TTC549 (cell line): ENCODE measurements around the gene CLIC3.
"Not testable (repeated sequence)": the region's sequence is repeated elsewhere in the genome, so short reads cannot be mapped to it uniquely, and the experiment has no call there.

ENCODE experiments used
- FAIRE-seq: peaks from 2 replicates; lab custom pipeline; 2012; peaks lifted over from hg19 to GRCh38; lab: Jason Lieb, UNC

CLIC3 gene, protein sequence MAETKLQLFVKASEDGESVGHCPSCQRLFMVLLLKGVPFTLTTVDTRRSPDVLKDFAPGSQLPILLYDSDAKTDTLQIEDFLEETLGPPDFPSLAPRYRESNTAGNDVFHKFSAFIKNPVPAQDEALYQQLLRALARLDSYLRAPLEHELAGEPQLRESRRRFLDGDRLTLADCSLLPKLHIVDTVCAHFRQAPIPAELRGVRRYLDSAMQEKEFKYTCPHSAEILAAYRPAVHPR

DNA sequence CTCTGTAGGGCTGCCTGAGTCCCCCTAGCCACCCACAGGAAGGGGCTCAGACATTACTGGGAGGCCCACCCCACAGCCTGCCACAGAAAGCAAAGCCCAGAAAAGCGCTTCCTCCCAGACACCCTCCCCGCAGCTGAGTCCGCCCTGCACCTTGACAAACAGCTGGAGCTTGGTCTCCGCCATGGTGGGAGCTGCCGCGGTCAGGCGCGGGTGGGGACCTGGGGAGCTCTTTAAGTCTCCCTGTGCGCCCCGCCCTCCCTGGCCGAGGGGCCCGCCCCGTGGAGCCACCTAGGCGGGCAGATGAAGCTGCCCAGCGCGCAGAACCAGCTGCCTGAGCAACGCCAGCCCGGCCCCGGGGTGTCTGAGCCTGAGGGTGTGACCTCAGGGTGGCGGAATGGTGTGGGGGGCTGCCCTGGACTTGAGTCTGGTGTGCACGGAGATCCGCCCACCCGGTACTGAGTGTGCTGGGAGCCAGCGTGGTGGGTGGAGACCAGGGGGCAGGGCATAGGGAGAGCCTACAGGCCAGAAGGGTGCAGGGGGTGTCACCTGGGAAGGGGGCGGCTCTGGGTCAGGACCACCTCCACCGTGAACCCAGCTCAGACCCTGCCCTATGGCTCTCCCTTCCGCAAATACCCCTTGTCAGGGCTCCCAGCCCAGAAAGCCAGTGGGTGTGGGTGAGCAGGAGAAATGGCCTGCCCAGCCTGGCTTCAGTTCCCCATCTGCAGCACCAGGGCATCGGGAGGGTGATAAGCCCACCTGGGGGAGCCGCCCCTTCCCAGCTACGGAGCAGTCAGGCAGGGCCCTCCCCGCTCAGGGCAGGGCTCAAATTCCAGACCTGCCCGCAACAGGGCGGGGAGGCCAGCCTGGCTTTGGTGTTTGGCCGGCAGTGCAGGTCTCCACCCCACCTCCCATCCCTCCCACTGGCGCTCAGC is at the start of gene CLIC3:
TSS of gene CLIC3 (minus strand) at position 208 of the 932 bp plus-strand sequence. CDS start at position 183, 25 bp downstream.
- no peak for FAIRE-seq

DNA sequence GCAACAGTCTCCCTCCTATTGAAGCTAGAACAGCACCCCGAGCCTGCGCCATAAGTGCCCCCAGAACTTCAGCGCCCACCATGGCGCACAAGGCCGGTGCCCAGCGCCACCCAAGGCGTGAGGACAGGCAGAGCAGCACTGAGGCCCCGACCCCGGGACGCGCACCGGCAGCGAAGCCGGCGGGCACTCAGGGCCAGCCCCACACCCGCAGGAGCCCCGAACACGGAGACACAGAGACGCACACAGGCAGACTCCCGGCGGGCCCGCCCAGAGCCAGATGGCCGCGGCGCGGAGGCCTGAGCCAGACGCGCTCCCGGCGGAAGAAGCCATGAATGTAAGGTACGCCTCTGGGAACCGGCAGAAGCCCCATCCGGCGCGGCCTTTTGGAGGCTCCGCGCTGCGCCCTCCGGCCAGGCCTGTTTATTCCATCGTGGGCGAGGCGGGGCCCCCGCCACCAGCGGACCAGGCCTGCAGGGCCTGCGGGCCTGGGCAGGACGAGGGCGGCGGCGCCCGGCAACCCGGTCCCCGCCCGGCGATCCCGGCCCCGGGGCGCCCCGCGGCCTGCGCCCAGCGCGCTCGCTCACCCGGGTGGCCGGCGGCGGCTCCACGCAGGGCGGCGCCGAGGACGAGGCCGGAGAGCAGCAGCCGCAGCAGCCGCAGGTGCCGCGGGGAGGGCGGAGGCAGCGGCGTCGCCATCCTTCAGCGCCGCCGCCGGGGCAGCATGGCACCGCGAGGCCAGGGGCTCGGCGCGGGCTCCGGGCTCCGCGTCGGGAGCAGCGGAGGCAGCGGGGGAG is 49.1 kb upstream of the CLIC3 start:
- FAIRE-seq = no peak

DNA sequence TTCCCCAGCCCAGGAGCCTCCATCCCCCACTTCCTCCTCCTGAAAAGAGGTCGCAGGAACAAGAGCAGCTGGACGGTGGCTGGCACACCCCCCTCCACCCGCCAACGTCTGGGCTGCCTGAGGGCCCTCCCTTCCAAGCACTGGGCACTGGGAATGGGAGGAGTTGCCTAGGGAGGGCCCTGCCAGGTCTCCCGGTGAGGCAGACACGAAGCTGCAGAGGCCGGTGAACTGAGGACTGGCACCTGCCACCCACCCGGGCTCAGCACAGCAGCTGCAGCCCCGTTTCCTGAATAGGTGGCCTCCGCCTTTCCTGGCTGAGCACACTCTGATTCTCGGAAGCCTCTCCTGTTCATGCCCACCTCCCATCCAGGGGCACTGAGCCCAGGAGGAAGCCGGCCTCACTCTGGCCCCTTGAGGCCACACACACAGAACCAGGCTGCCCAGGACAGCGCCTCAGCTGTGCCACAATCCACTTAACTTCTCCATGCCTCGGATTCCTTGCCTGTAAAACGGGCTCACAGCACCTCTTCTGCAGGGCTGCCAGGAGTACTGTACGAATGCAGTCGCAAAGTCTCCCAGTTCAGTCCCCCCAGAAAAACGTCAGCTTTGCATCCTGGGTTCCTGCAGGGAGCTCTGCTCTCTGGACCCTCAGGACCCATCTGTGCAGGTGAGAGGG is 48.3 kb upstream of the CLIC3 start:
- no peak for FAIRE-seq

DNA sequence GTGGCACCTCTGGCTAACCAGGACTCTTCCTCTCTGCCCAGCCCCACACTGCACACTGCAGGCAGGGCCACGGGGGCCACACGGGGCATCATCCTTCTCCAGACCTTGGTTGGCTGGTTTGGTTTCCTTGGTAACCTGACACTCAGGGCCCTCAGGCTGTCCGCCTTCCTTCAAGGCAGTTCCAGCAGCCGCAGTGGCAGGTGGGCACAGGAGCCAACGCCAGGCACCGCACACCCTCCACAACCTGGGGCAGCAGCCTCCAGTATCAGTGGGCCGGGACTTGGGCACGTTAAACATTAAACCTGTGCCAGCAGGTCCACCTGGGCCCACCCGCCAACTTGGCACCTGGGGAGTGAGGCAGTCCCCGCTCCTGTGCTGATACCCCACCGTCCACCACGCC is 47.7 kb upstream of the CLIC3 start:
- no peak for FAIRE-seq

DNA sequence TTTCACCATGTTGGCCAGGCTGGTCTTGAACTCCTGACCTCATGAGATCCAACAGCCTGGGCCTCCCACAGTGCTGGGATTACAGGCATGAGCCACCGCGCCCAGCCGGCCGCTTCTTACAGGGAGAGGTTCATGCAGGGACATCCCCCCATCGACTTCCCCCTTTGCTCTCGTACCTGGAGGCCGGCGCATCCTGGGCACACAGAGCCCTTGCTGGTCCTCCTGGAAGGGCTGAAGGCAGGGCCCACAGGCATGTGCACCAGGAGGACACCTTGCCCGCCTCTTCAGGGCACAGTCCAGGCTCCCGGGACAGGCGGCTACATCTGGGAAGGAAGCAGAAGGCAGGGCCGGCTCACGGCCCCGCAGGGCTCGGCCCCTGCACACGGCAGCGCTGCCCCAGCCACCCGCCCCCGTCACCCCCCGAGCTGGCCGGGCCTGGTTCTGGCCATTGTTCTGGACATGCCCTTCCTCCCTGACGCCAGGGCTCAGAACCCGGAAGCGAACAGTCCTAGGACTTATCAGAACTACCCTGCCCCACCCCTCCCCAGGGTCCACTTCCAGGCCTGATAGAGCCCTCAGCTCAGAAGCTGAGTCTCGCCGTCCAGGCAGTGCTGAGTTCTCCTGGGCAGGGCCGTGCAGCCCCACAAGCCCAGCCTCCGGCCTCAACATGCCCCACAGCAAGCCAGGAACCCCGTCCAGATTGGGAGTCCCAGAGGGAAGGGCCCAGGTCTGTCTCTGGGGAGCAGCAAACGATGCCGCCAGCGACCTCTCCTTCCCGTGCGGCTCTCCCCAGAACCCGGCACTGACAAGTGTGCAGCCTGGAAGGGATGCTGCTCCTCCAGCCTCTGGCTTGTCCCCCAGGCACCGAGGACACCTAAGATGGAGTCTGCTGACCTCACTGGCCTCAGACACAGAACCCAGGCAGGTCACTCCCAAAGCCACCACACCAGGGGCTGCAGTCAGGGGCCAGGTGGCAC is 46.7 kb upstream of the CLIC3 start:
- FAIRE-seq = no peak

DNA sequence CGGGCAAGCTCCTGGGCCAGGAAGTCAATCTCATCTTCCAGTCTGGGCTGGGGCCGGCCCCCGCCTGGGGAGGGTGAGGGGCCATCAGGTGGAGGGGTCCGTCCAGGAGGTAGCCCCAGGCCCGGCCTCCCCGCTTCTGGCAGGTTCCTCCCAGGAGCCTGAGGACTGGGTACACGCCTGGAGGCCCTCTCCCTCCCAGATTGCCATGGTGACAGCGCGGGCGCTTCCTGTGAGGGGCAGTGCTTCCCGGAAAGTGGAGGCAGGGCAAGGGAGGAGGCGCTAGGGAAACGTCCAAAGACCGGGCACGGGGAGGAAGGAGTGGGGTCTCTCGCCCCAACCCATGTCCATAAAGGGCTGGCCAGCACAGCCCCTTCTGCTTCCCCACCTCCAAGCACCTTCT is 44.8 kb upstream of the CLIC3 start:
- FAIRE-seq = no peak

DNA sequence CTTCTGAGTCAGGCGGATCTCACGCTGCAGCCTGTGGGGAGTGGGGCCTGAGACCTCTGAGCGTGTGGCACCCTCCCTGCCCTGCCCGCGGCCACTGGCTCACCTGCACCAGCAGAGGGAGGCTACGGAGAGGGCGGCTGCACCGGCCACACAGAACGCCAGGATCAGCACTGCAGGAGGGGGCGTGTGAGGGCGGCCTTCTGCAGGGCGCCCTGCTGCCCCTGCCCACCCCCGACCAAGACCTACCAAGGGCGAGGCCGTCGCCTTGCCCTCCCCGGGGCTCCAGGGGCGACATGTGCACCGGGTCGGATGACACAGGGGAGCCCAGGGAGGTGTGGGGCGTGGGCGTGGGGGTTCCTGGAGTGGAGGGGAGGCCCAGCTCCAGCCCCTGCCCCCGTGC is 44.2 kb upstream of the CLIC3 start:
- FAIRE-seq = no peak

DNA sequence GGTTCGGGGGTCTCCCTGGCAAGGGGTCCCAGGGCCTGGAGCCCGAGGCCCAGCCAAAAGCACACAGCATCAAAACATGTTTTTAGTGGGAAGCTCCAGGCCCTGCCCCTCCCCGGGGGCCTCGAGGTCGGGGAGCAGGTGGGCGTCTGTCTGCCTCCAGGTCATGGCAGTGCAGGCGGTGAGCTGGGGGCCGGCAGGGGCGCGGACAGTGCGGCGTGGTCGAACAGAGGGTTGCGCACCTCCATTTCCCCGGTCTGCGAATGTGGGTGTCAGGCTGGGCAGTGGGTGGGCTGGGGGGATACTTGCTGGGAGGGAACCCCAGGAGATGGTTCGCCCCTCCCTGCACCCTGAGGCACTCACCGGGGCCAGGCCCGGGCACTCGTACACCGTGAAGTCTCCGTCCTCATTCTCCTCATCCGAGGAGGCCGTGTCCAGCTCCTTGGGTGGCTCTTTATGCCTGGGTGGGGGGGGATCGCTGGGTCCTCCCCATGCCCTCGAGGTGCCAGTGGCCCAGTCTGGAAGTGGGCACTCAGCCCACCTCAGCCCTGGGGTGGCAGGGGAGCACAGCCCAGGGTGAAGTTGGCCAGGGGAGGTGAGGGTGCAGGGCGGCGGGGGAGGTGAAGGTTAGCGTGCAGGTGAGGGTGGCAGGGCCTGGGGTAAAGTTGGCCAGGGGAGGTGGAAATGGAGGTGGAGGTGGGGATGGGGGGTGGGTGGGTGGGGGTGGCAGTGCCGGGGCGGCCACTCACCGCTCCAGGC is 43.4 kb upstream of the CLIC3 start:
- no peak for FAIRE-seq

DNA sequence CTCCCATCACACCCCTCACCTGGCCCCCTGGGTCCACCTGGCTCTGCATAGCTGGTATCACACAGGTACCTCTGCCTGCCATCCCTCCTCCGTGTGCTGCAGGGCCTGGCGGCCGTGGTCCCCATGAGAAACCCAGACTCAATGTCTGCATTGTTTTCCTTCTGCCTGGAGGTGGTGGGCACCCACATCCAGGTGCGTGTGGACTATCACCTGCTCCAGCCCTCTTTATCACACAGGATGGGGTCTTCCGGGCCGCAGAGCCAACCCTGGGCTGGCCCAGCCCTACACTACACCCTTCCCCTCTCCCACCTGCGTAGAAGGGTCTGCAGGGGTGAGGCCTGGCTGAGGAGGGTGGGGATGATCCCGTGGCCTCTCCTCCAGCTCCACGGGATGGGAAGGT is 42.5 kb upstream of the CLIC3 start:
- FAIRE-seq = no peak

DNA sequence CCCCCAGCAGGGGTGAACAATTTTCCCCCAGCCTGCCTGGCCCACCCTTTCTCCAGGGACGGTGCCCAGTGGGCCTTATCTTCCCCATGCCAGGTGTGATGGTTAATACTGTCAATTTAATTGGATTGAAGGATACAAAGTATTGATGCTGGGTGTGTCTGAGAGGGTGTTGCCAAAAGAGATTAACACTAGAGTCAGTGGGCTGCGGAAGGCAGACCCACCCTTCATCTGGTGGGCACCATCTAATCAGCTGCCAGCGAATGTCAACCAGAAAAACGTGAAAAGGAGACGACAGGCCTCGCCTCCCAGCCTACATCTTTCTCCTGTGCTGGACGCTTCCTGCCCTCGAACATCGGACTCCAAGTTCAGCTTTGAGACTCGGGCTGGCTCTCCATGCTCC is 41.1 kb upstream of the CLIC3 start:
- no peak for FAIRE-seq

DNA sequence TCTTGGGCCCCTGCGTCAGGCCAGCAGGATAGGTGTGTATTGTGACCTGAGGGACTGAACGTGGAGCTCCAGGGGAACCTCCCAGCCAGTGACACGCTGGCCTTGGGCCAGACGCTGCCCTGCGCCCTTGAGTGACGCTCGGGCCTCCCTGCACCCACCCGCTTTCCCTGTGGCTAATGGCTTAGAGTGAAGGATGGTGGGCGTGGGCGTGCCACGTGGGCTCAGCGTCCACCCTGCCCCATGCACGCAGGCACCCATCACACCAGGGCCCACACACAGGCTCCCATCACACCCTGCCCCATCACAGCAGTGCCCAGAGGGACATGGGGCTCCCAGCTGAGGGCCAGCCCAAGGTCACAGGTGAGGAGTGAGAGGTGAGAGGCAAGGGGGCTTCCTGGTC is 40.7 kb upstream of the CLIC3 start:
- FAIRE-seq = no peak

DNA sequence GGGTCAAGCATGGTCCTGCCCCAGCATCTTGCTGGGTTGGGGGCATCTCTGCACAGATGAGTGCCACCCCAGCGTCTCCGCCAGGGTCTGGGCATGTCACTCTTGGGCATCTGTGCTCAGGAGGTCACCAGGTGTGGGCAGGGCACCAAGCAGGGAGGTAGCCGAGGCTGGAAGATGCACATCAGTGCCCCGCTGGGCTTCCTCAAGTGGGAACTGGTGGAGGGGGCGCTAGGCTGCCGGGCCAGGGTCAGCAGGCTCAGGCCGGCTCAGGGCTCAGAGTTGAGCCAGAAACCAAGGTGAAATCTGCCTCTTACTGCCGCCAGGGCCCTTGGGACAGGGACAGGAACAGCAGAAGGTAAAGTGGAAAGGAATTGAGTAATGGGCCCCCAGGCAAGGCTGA is 39.6 kb upstream of the CLIC3 start:
- FAIRE-seq = no peak

DNA sequence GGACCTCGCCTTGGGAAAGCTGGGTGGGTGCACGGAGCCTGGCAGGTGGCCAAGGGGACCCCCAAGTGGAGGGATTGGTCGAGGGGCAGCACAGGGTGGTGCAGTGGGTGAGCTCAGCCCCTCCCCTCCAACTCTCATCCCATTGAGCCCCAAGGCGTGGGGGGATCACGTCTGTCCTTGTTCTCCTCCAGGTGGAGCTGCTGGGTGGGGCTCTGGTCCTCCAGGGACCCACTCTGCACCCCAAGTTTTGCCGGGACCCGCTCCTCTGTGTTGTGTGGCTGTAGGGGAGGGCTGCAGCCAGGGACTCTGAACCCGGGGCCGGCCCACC is 39.1 kb upstream of the CLIC3 start:
- no peak for FAIRE-seq

DNA sequence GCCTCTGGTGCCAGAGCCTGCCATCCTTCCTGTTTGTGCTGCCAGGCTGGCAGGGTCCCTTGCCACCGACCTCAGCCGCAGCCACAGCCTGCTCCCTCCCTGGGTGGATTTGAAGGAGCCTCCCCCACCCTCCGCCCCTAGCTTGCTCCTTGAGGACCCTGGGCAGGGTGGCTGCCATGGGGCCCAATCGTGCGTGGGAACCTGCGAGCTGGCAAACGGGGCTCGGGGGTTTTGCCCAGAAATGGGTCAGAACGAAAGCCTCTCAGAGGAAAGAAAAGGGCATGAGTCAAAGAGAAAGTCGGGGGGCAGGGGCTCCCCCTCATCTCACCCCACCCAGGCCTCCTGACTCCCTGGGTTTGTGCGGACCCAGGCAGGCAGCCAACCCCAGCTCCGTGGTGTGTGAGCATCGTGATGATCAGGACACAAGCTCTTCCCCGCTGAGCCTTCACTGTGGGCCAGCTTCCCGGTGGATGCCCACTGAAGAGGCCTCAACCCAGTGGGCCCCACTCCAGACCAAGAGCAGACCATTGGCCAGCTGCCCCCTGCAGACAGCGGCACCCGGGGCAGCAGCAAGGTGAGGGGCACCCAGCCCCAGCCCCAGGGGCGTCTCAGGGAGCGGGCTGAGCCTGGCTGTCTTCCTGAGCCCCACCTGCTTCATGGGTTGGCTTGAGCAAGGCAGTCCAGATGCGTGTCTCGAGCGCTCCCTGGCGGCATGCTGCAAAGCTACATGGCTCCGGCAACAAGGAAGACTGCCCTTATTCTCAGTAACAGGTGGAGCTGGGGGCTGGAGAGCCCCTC is 38.5 kb upstream of the CLIC3 start:
- no peak for FAIRE-seq

DNA sequence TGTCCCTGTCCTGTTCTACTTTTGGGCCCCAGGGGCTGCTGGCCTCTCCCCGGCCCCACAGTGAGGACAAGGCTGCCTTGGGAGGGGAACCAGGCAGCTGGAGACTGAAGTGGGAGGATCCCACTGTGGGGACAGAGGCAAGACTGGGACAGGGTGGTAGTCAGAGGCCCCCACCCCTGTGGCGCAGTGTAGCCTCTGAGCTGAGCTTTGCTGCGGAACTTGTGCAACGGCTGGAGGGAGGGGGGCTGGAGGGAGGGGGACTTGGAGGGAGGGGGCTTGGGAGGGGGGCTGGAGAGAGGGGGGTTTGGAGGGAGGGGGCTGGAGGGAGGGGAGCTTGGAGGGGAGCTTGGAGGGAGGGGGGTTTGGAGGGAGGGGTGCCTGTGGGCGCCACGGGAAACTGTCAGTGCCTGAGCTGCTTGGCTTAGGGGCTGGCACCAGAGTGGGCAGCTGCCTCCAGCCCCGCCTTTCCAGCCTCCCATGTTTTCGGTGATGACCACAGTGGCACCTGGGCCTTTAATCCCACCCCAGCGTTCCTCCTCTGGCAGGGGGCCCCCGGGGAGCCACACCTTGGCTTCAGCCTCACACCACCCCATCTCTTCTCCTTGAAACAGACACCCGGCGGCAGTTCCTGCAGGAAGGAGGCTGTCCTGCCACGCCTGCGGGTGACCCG is 37.8 kb upstream of the CLIC3 start:
- no peak for FAIRE-seq

DNA sequence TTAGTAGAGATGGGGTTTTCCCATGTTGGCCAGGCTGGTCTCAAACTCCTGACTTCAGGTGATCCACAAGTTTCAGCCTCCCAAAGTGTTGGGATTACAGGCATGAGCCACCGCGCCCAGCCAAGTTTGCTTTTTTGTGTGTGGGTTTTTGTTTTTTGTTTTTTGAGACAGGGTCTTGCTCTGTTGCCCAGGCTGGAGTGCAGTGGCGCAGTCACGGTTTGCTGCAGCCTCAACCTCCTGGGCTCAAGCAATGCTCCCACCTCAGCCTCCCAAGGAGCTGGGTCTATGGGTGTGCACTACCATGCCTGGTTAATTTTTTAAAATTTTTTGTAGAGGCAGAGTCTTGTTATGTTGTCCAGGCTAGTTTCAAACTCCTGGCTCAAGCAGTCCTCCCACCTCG is 37.1 kb upstream of the CLIC3 start:
- FAIRE-seq = not testable (repeated sequence)

DNA sequence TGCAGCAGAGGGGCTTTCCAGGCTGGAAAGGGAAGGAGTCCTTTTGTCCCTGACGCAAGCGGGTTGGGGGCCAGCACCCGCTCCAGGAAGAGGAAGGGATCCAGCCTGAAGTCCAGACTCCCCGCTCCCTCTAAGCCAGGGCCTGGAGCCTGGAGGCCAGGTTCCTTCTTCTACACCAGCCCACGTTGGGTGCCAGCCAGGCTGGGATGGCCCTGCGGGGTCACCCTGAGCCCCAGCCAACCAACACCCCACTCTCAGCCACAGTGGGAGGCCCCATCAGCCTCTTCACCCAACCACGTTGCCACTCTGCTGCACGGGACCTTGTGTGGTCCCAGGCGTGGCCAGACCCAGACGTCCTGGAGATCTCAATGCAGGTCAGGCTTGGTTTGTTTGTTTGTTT is 36.5 kb upstream of the CLIC3 start:
- FAIRE-seq = no peak

DNA sequence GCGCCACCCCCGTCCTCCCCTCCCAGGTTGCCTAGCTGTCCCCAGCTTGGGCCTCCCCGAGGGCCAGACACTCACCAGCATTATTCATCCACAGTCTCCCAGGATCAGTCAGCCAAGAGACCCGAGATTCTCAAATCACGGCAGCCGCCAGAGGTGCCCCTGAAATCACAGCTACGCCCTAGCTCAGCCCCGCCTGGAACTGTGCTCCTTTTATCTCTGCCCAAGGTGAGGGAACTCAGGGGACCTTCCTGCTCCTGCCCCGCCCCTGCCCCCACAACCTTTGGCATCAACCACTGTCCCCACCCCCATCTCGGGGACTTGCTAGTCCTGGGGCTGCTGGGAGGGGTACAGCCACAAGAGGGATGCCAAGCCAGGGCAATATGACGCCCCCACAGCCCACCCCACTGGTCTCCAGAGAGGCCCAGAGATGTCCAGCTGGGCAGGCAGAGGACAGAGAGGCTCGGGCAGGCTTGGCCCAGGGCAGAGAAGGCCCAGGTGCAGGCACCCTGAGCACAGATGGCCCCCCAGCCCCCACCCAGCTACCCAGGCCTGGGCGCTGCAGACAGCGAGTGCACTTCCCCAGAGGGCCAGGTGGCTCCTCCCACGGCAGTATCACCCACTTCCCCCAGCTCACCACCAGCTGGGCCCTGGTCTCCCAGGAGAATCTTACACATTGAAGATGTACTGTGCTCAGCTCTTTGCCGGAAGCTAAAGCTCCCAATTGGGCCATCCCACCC is 35.7 kb upstream of the CLIC3 start, which contains the start of gene FUT7:
TSS of gene FUT7 (minus strand) at position 185 of the 737 bp plus-strand sequence. CDS start at position 88, 97 bp downstream.
- no peak for FAIRE-seq
